ENCODE data around the gene KLHDC9.
"Not testable (repeated sequence)": the region's sequence is repeated elsewhere in the genome, so short reads cannot be mapped to it uniquely, and the experiment has no call there.

Gene KLHDC9

GRCh38 chr1:161098210-161099068 lies at the start of gene KLHDC9:
Gene KLHDC9 (plus strand): TSS chr1:161098361. CDS start chr1:161098536, 175 bp downstream.
- DNase-seq (ENCODE audit: low read depth), result no peak

- DNase-seq (ENCODE audit: low read depth), result no peak
Observed at GRCh38 chr1:161048949-161049722, 49.0 kb upstream of the KLHDC9 start.

GRCh38 chr1:161051219-161051618 lies 46.9 kb upstream of the KLHDC9 start:
- DNase-seq (ENCODE audit: low read depth), result no peak

GRCh38 chr1:161052899-161053298 lies 45.3 kb upstream of the KLHDC9 start:
- DNase-seq (ENCODE audit: low read depth), result no peak

GRCh38 chr1:161054232-161054631 lies 43.9 kb upstream of the KLHDC9 start:
- DNase-seq (ENCODE audit: low read depth), result no peak

- DNase-seq (ENCODE audit: low read depth), result no peak
Observed at GRCh38 chr1:161054805-161055204, 43.4 kb upstream of the KLHDC9 start.

GRCh38 chr1:161059293-161059692 lies 38.9 kb upstream of the KLHDC9 start:
- DNase-seq (ENCODE audit: low read depth), result no peak

GRCh38 chr1:161061419-161061818 lies 36.7 kb upstream of the KLHDC9 start:
- no peak for DNase-seq (ENCODE audit: low read depth)

- not testable (repeated sequence) for DNase-seq (ENCODE audit: low read depth)
Observed at GRCh38 chr1:161063936-161064335, 34.2 kb upstream of the KLHDC9 start.

GRCh38 chr1:161065681-161066080 lies 32.5 kb upstream of the KLHDC9 start:
- not testable (repeated sequence) for DNase-seq (ENCODE audit: low read depth)

GRCh38 chr1:161066694-161067093 lies 31.5 kb upstream of the KLHDC9 start:
- DNase-seq (ENCODE audit: low read depth), result no peak

- DNase-seq (ENCODE audit: low read depth), result no peak
Observed at GRCh38 chr1:161068306-161069234, 29.6 kb upstream of the KLHDC9 start.

GRCh38 chr1:161069241-161069640 lies 28.9 kb upstream of the KLHDC9 start:
- DNase-seq (ENCODE audit: low read depth), result no peak

GRCh38 chr1:161069731-161070270 lies 28.4 kb upstream of the KLHDC9 start, which contains the start of gene ARHGAP30:
Gene ARHGAP30 (minus strand): TSS chr1:161069891. CDS start chr1:161069624, 267 bp downstream.
- DNase-seq (ENCODE audit: low read depth), result no peak

- no peak for DNase-seq (ENCODE audit: low read depth)
Observed at GRCh38 chr1:161070761-161071160, 27.4 kb upstream of the KLHDC9 start.

GRCh38 chr1:161071886-161072371 lies 26.2 kb upstream of the KLHDC9 start:
- DNase-seq (ENCODE audit: low read depth), result no peak

- DNase-seq (ENCODE audit: low read depth), result no peak
Observed at GRCh38 chr1:161072751-161073449, 25.3 kb upstream of the KLHDC9 start.

- no peak for DNase-seq (ENCODE audit: low read depth)
Observed at GRCh38 chr1:161073474-161074121, 24.6 kb upstream of the KLHDC9 start.

- DNase-seq (ENCODE audit: low read depth), result no peak
Observed at GRCh38 chr1:161074676-161075368, 23.3 kb upstream of the KLHDC9 start.

- no peak for DNase-seq (ENCODE audit: low read depth)
Observed at GRCh38 chr1:161076410-161076809, 21.8 kb upstream of the KLHDC9 start.

All from non-pigmented ciliary epithelial cell (primary cell).